ENCODE results near the gene WDR91.

GRCh38 chr7:135184254-135184841 lies 27.0 kb downstream of the WDR91 start:
- TF ChIP-seq CTCF (conservative IDR thresholded peaks at IDR 0.05; ENCODE audit: low read length) (no peak), EZH2phosphoT487 (IDR thresholded peaks at IDR 0.05; ENCODE audit: borderline replicate concordance) (no peak)
